HG02840 (cell line): ENCODE data around the gene TSPAN16.
"Not testable (repeated sequence)": the region's sequence is repeated elsewhere in the genome, so short reads cannot be mapped to it uniquely, and the experiment has no call there.

Source experiments
- ATAC-seq: cut with Tn5 transposase; IDR thresholded peaks from one replicate; pipeline ENCODE4 v1.9.1; 2021; ENCODE audit warnings: mild to moderate bottlenecking, moderate library complexity, moderate number of reproducible peaks; ENCODE audit not compliant: unreplicated experiment, low FRiP score

TSPAN16 gene

DNA sequence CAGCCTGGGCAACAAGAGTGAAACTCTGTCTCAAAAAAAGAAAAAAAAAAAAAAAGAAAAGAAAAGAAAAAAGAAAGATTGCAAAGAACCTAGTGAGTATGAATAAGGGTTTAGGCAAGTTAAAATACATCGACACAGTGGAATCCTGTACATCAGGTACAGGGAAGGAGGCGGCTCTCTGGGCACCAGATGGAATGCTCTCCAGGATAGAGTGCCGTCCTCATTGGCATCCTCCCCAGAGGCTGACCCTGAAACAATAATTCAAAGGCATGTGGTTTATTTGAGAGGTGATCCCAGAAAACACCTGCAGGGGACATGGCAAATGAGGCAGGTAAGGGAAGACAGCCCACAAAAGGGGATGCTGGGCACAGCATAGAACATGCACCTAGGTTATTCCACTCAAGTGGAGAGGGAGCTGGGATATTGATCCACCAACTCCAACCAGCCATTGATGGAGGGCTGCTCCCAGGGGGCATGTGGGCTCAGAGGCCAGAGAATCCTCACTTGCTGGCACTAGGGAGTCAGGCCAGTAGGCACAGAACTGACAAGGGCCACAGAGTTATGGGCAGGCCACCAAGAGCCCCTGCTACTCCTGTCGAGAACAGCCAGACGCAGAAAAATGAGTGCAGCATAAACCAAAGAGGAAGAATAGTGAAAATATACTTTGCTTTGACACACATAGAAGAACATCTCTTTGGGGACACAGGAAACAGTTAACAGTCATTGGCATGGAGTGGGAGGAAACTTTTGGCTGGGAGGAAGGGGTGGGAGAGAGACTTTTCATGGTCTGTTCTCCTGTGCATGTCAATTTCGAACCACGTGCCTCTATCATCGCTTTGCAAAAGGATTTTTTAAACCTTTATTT is 4.2 kb downstream of the TSPAN16 start:
- ATAC-seq = no peak

DNA sequence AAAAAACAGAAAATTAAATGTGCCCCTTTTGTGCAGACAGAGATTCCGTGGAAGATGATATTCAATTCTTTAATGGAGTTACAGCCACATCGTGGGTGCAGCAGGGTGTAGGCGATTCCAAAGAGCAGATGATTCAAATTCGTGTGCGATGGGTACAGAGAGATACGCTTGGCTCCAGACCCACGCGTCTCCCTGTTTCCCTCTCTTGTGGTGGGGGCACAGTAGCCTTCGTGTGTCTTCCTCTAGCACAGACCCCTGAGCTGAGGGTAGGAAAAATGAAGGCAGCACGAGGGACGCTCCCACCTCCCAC is 4.8 kb downstream of the TSPAN16 start:
- no peak for ATAC-seq

DNA sequence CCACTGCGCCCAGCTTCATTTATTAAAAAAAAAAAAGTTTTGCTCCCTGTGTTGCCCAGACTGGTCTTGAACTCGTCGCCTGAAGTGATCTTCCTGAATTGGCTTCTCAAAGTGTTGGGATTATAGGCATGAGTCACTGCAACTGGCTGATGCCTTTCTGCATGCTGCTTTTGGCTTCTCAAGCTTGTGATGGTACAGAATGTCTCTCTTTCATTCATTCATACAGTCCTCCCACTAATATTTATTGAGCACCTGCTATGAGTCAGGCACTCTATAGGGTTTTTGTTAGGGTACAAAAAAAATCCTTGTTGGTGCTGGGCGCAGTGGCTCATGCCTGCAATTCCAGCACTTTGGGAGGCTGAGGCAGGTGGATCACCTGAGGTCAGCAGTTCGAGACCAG is 9.0 kb downstream of the TSPAN16 start:
- no peak for ATAC-seq

DNA sequence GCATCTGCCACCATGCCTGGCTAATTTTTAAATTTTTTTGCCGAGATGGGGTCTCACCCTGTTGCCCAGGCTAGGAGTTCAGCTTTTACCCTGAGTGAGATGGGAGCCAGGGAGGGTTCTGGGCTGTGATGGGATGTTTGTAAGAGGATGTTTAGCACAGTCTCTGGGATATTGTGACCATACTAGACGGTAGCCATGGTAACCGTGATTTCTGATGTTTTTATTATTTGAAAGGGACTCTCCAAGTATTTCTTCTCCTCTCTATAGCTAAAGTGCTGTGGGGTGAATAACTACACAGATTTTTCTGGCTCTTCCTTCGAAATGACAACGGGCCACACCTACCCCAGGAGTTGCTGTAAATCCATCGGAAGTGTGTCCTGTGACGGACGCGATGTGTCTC is 10.4 kb downstream of the TSPAN16 start:
- ATAC-seq = no peak

DNA sequence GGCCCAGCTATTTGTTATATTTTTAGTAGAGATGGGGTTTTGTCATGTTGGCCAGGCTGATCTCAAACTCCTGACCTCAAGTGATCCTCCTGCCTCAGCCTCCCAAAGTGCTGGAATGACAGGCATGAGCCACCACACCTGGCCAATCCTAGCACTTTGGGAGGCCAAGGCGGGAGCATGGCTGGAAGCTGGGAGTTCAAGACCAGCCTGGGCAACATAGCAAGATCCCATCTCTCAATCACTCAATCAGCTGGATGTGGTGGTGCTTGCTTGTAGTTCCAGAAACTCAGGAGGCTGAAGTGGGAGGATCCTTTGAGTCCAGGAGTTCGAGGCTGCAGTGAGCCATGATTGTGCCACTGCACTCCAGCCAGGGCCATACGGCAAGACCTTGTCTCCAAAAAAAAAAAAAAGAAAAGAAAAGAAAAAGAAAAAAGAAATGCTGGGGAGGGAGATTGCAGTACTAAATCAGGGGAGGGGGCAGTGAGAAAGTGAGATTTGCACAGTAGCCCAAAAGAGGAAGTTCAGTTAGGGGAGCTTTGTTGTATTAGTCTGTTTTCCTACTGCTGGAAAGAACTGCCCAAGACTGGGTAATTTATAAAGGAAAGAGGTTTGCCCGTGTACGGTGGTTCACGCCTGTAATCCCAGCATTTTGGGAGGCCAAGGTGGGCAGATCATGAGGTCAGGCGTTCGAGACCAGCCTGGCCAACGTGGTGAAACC is 24.5 kb downstream of the TSPAN16 start:
- not testable (repeated sequence) for ATAC-seq

DNA sequence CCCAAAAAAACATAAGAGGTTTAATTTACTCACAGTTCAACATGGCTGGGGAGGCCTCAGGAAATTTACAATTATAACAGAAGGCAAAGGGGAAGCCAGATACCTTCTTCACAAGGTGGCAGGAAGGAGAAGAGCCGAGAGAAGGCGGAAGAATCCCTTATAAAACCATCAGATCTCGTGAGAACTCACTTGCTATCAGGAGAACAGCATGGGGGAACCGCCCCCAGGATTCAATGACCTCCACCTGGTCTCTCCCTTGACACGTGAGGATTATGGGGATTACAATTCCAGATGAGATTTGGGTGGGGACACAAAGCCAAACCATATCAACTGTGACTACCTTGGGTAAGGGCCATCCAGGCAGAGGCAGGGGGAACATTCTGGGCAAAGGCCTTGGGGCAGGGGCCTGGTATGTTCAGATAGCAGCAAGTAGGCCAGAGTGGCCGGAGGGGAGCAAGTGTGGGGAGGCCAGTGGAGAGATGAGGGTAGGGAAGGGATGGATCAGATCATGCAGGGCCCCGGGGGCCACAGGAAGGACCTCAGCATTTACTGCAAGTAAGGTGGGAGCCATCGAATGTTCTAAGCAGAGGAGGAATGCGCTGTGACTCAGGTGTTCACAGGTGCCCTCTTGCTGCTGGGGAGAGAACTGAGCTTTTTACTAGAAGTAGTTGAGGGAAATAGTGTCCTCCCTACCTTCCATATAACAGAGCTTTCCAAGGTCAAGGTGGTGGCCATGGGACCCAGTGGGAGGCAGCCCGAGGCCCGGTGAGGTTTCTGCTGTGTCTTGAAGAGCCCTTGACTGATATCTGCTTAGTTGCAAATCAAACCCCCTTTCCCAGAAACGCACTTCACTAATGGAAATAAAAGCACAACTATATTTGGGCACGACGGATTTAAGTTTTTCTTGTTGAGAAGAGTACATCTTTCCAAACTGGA is 25.5 kb downstream of the TSPAN16 start:
- ATAC-seq = no peak

DNA sequence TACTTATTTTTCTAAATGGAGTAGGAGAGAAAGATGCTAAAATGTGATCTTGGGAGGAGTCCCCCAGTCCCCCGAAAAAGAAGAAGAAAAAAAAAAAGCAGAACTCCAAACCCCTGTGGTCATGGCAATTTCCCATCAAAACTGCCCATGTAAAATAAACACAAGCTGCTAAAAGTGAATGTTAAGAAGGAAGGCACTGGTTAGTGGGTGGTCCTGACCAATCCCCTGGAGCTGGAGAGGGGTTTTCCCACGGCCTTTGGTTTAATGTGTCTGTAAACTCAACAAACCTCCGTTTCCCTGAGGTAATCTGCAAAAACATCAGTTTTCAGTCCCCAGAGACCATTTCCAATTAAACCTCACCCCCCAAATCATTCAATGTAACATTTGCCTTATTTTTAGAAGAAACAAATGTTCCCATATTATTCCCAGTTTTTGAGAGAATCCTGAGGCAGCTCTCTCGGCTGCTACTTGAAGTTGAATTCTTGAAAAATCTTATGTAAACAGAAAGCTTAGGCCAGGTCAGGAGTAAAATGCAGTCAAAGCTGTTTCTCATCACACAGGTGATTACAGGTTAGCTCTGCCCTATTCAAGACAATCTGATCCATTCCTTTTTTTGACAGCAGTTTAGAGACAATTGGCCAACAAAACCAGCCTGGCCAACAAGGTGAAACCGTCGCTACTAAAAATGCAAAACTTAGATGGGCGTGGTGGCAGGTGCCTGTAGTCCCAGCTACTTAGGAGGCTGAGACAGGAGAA is 26.5 kb downstream of the TSPAN16 start:
- ATAC-seq = no peak

DNA sequence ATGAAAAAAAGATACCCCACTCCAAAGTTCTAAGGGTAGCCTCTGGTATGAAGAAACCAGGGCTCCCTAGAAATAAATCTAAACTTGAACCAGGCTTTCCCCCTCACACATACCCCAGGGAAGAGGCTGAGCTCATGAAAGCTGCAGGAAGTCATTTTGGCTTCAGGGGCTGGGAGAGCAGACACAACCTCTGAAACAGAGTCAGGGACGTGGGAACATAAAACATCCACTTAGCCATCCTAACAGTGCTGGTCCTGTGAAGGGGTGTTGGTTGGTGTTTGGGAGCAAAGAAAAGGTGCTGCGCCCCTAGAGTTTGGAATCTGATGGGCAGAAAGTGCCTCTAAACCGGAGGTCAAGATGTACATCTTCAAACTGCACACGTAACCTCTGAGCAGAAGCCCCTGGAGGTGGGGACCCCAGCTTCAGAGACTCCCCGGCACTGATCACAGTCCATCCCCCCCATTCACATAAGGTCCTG is 27.7 kb downstream of the TSPAN16 start:
- ATAC-seq = no peak

DNA sequence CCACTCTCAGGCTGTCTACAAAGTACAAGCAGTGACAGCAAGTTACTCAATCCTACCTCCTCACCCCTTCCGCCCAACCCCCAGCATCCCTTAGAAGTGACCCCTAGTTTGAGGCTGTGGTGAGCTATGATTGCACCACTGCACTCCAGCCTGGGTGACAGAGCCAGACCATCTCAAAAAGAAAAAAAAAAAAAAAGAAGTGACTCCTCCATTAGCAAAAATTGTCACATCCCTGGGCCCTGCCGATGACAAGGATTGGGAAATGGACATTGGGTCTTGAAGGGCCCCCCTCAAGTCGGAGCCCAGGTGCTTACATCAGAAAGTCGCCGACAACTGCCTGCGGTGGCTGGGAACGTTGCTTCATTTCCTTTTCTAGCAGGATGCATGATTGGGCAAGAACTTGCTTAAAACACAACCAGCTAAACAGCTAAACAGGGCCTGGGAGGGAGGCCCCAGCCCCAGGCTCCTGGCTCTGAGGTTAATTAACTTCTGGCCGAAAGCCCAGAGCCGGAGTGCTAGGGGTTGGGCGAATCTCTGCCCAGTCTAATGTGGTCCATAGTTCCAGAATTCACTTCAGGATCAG is 28.2 kb downstream of the TSPAN16 start:
- no peak for ATAC-seq

DNA sequence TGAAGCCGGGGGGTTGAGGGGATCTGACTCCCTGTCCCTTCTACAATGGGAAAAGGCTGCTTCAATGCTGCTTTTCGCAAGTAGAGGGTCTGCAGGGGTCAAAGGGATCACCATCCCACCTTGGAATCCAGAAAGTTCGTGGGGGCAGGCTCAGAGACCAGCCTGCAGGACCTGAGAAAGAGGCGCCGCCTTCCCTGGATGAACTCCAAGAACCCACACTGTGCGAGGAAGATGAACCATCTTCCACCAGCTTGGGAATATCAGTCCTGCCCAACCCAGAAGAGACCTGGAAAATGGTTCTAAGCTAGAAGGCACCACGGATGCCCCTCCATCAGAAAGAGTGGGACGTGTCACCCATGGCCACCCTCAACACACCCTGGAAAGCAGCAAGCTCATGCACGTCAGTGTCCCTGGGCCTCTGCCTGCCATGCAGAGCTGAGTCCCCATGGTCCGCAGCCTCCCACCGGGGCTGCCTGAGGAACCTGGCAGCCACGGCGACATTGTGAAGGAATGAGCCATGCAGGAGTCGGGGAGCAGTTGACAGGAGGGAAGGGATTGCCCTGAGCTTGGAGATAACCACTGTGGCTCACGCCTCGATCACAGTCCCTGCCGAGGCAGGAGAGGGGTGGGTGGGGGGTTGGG is 28.9 kb downstream of the TSPAN16 start:
- ATAC-seq = no peak

DNA sequence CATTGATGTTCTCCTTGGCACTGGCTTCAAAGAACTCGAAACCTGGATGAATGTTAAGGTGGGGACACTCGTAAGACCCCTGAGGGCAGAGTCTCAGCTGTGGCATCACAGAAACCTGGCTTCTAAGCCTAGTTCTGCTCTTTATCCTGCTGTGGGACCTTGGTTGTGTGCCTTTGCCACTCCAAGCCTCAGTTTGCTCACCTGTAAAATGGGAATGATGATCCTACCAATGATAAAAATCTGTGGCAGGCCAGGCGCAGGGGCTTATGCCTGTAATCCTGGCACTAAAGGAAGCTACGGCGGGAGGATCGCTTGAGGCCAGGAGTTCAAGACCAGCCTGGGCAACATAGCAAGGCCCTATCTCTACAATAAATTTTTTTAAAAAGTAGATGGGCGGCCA is 29.6 kb downstream of the TSPAN16 start:
- no peak for ATAC-seq

DNA sequence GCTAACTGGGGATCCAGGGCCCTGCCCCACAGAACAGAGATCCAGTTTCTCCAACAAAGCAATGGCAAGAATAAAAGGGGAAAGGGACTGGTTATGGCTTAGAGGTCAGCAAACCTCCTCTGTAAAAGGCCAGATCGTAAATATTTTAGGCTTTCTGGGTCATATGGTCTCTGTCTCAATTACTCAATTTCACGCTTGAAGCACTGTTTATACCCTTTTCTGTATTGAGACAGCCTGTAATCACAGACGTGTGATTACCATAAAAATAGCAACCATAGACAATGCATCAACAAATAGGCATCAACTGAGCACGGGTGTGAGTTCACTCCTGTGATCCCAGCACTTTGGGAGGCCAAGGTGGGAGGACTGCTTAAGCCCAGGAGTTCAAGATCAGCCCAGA is 34.2 kb downstream of the TSPAN16 start:
- ATAC-seq = no peak

DNA sequence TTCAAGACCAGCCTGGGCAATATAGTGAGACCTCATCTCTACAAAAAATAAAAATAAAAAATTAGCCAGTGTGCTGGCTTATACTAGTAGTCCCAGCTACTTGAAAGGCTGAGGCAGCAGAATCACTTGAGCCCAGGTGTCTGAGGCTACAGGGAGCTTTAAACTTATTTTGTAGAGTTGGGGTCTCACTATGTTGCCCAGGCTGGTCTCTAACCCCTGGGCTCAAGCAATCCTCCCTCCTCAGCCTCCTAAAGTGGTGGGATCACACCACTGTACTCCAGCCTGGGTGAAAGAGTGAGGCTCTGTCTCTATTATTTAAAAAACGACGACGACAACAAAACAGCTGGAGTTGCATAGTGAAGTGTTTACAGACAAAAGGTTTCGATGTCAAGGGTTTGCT is 35.5 kb downstream of the TSPAN16 start:
- no peak for ATAC-seq

DNA sequence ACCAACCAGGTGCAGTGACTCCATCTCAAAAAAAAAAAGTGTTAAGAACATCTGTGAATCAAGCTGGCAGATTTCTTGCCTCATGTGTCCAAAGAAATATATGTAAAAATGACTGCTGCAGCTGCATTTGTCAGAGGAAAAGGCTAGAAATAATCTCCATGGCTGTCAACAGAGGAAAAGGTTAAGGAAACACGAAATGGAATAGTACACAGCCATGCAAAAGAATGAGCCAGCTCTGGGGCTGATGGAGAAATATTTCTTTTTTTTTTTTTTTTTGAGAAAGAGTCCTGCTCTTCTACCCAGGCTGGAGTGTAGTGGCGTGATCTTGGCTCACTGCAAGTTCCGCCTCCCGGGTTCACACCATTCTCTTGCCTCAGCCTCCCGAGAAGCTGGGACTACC is 36.9 kb downstream of the TSPAN16 start:
- ATAC-seq = no peak

DNA sequence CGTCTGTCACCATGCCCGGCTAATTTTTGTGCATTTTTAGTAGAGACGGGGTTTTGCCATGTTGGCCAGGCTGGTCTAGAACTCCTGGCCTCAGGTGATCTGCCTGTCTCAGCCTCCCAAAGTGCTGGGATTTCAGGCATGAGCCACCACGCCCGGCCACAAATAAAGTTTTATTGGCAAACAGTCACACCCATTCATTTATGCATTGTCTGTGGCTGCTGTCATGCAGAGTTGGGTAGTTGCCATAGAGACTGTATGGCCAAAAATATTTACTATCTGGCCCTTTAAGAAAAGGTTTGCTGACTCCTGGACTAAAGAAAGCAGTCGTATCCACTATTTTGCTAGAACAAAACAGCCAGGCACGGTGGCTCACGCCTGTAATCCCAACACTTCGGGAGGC is 37.9 kb downstream of the TSPAN16 start:
- ATAC-seq = not testable (repeated sequence)

DNA sequence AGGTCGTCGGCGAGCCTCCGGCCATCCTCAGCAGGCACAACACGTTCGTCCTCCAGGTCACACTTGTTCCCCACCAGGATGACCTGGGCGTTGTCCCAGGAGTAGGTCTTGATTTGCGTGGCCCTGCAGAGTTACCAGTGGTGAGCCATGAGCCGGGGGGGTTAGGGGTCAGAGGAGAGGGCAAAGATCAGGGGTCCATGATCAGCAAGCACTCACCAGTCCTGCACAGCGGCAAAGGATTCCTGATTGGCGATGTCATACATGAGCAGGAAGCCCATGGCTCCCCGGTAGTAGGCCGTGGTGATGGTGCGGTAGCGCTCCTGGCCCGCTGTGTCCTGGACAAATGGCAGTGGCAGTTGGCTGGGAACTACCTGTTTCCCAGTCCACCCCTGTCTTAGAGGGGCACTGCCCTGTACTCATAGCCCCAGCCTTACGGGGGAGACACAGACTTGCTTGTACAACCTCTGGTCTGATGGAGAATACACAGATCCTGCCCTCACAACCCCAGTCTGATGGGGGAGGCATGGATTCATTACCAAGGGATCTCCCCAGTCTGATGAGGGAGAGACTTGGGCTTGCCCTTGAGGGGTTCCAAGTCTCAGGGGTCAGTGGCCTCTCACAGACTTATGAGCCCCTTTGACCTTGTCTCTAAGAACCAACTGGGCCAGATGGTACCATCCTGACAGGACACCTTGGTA is 39.6 kb downstream of the TSPAN16 start:
- ATAC-seq = no peak

DNA sequence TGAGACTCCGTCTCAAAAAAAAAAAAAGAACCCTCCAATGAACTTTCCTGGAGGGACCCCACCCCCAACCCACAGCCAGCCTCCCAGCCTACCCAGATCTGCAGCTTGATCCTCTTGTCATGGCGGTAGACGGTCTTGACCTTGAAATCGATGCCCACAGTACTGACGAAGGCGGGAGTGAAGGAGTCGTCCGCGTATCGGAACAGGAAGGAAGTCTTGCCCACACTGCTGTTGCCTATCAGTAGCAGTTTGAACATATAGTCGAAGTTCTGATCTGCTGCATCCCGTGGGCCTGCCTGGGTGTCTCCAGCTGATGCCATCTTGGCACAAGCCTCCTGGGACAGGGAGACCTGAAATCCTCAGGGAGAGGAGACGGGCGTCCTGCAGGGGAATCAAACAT is 41.1 kb downstream of the TSPAN16 start:
- ATAC-seq = no peak

DNA sequence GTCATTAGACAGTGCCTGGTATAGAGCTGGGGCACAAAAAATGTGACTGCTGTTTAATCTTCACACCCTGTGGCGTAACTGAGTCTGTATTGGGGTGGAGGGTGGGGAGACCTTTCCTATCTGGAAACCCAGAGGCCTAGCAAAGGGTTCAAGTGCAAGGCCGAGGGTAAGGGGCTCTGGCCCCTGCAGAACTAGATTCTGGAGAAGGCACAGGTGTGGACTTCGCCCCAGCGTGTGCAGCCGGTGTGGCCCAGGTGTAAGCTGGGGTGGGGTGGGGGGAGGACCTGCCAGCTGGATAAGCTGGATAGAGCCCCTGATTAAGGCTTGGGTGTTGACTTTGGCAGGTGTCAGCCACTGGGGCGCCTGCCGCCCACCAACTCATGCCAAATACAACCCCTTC is 42.2 kb downstream of the TSPAN16 start:
- no peak for ATAC-seq
